GM19351 (cell line): ENCODE measurements around the gene MYH11.
"Not testable (repeated sequence)": the region's sequence is repeated elsewhere in the genome, so short reads cannot be mapped to it uniquely, and the experiment has no call there.

Source experiments
- ATAC-seq: cut with Tn5 transposase; IDR thresholded peaks from one replicate; pipeline ENCODE4 v1.9.1; 2021; ENCODE audit warnings: mild to moderate bottlenecking, moderate library complexity; ENCODE audit not compliant: unreplicated experiment

The MYH11 gene

GRCh38 chr16:15846510-15846909 is 10.3 kb downstream of the MYH11 start:
- ATAC-seq, result no peak

GRCh38 chr16:15843635-15844279 is 13.1 kb downstream of the MYH11 start:
- ATAC-seq, result no peak

GRCh38 chr16:15839204-15839603 is 17.6 kb downstream of the MYH11 start:
- not testable (repeated sequence) for ATAC-seq

GRCh38 chr16:15837761-15838160 is 19.1 kb downstream of the MYH11 start:
- ATAC-seq, result no peak

- no peak for ATAC-seq
Observed at GRCh38 chr16:15836965-15837611, 19.7 kb downstream of the MYH11 start.

GRCh38 chr16:15836074-15836473 is 20.8 kb downstream of the MYH11 start:
- ATAC-seq, result no peak

GRCh38 chr16:15835136-15835878 is 21.5 kb downstream of the MYH11 start:
- no peak for ATAC-seq

- ATAC-seq, result no peak
Observed at GRCh38 chr16:15834502-15834901, 22.3 kb downstream of the MYH11 start.

GRCh38 chr16:15833541-15833940 is 23.3 kb downstream of the MYH11 start:
- ATAC-seq, result no peak

- no peak for ATAC-seq
Observed at GRCh38 chr16:15832241-15832640, 24.6 kb downstream of the MYH11 start.

GRCh38 chr16:15830832-15831451 is 25.9 kb downstream of the MYH11 start:
- ATAC-seq, result no peak

GRCh38 chr16:15829460-15829859 is 27.4 kb downstream of the MYH11 start:
- no peak for ATAC-seq

- no peak for ATAC-seq
Observed at GRCh38 chr16:15827709-15828343, 29.0 kb downstream of the MYH11 start.

GRCh38 chr16:15827299-15827698 is 29.5 kb downstream of the MYH11 start:
- ATAC-seq, result no peak

GRCh38 chr16:15825750-15826305 is 31.0 kb downstream of the MYH11 start:
- no peak for ATAC-seq

- ATAC-seq, result no peak
Observed at GRCh38 chr16:15822957-15823356, 33.9 kb downstream of the MYH11 start.

- ATAC-seq, result no peak
Observed at GRCh38 chr16:15820837-15821236, 36.0 kb downstream of the MYH11 start.

GRCh38 chr16:15819046-15819445 is 37.8 kb downstream of the MYH11 start:
- no peak for ATAC-seq

- no peak for ATAC-seq
Observed at GRCh38 chr16:15817446-15817845, 39.4 kb downstream of the MYH11 start.

- no peak for ATAC-seq
Observed at GRCh38 chr16:15816228-15816627, 40.6 kb downstream of the MYH11 start.

GRCh38 chr16:15812401-15812750 is 44.5 kb downstream of the MYH11 start:
- ATAC-seq, result not testable (repeated sequence)
